BLaER1 treated with 17β-estradiol and CSF1 and Interleukin-3, amounts not matched to agents 10 nM and 100 nM (cell line): ENCODE measurements around the gene SEMA6B.

Source experiments
- H3K27ac ChIP-seq, 11 experiments: shearing (Covaris generic); formaldehyde crosslinking; 2 replicates each; pipeline ENCODE4 v1.8.1; 2022
- H3K27me3 ChIP-seq, 11 experiments: shearing (Covaris generic); formaldehyde crosslinking; 2 replicates each; pipeline ENCODE4 v1.8.1; 2022
- H3K36me3 ChIP-seq, 11 experiments: shearing (Covaris generic); formaldehyde crosslinking; 2 replicates each; pipeline ENCODE4 v1.8.1; 2022
- H3K4me1 ChIP-seq, 10 experiments: shearing (Covaris generic); formaldehyde crosslinking; 2 replicates each; pipeline ENCODE4 v1.8.1; 2022
- H3K4me2 ChIP-seq, 11 experiments: shearing (Covaris generic); formaldehyde crosslinking; 2 replicates each; pipeline ENCODE4 v1.8.1; 2022
- H3K4me3 ChIP-seq, 10 experiments: shearing (Covaris generic); formaldehyde crosslinking; 2 replicates each; pipeline ENCODE4 v1.8.1; 2022
- H3K9ac ChIP-seq, 11 experiments: shearing (Covaris generic); formaldehyde crosslinking; 2 replicates each; pipeline ENCODE4 v1.8.1; 2022
- H3K9me3 ChIP-seq, 11 experiments: shearing (Covaris generic); formaldehyde crosslinking; replicated peaks in 1 of 11; 2 replicates each; pipeline ENCODE4 v1.8.1; 2022
- H4K20me1 ChIP-seq, 11 experiments: shearing (Covaris generic); formaldehyde crosslinking; 2 replicates each; pipeline ENCODE4 v1.8.1; 2022
- Cebpa-rat ChIP-seq, 11 experiments: shearing (Covaris generic); IDR thresholded peaks; 2 replicates each; pipeline ENCODE4 v1.8.1; 2022

Gene SEMA6B

GRCh38 chr19:4516199-4516938 is 43.1 kb downstream of the SEMA6B start:
- no peaks in the 10 kb centered on the region for H3K9me3 ChIP-seq

GRCh38 chr19:4515732-4516131 is 43.8 kb downstream of the SEMA6B start:
- no peak for TF ChIP-seq Cebpa-rat (IDR thresholded peaks at IDR 0.05)
- peaks cover 0 to 26% (median 13%) of the 10 kb centered on the region in 10 experiments; a peak in 12 of 20 replicates for H3K4me1 ChIP-seq
- no peaks in the 10 kb centered on the region for H3K9me3 ChIP-seq
- no peak overlapping the region for H3K27ac ChIP-seq
- no peaks in the 10 kb centered on the region for H3K36me3 ChIP-seq
- H4K20me1 ChIP-seq = no peaks in the 10 kb centered on the region; a peak in 2 of 22 replicates
- no peak overlapping the region for H3K4me2 ChIP-seq
- no peak overlapping the region for H3K9ac ChIP-seq
- no peak overlapping the region for H3K4me3 ChIP-seq
- H3K27me3 ChIP-seq = no peaks in the 10 kb centered on the region

More at GRCh38 chr19:4516199-4516938, 43.1 kb downstream of the SEMA6B start:
- Histone ChIP-seq H3K27ac (no peak overlapping the region; a peak in 1 of 22 replicates), H3K4me2 (peak overlapping the region in 3 of 11 experiments; percentile 24 to 36 (median 32); a peak in 4 of 22 replicates), H3K4me3 (no peak overlapping the region), H3K9ac (peak overlapping the region in 2 of 11 experiments; percentile 28 to 51; a peak in 2 of 22 replicates), H3K4me1 (peaks cover 0 to 31% (median 14%) of the 10 kb centered on the region in 10 experiments; a peak in 16 of 20 replicates), H3K27me3 (no peaks in the 10 kb centered on the region), H4K20me1 (no peaks in the 10 kb centered on the region; a peak in 2 of 22 replicates), H3K36me3 (no peaks in the 10 kb centered on the region)
- peak in 1 of 11 experiments; percentile 29; a peak in 1 of 22 replicates for TF ChIP-seq Cebpa-rat (IDR thresholded peaks at IDR 0.05)

GRCh38 chr19:4513248-4513647 is 46.2 kb downstream of the SEMA6B start:
- Histone ChIP-seq H3K27ac (no peak overlapping the region), H3K4me1 (peaks cover 0 to 18% (median 13%) of the 10 kb centered on the region in 10 experiments; a peak in 12 of 20 replicates), H4K20me1 (no peaks in the 10 kb centered on the region; a peak in 2 of 22 replicates), H3K36me3 (peaks cover 0 to 3% (median 0%) of the 10 kb centered on the region in 11 experiments; a peak in 1 of 22 replicates), H3K4me3 (no peak overlapping the region), H3K4me2 (no peak overlapping the region), H3K9ac (no peak overlapping the region), H3K27me3 (no peaks in the 10 kb centered on the region), H3K9me3 (no peaks in the 10 kb centered on the region; a peak in 1 of 22 replicates)
- no peak for TF ChIP-seq Cebpa-rat (IDR thresholded peaks at IDR 0.05)

GRCh38 chr19:4512070-4512469 is 47.4 kb downstream of the SEMA6B start:
- no peak for TF ChIP-seq Cebpa-rat (IDR thresholded peaks at IDR 0.05)
- peaks cover 0 to 8% (median 0%) of the 10 kb centered on the region in 11 experiments; a peak in 3 of 22 replicates for H3K36me3 ChIP-seq
- peaks cover 4 to 20% (median 9%) of the 10 kb centered on the region in 10 experiments; a peak in 19 of 20 replicates for H3K4me1 ChIP-seq
- no peak overlapping the region for H3K9ac ChIP-seq
- H3K27me3 ChIP-seq = no peaks in the 10 kb centered on the region
- H3K9me3 ChIP-seq = no peaks in the 10 kb centered on the region; a peak in 1 of 22 replicates
- H3K27ac ChIP-seq = no peak overlapping the region
- H3K4me2 ChIP-seq = no peak overlapping the region
- H4K20me1 ChIP-seq = no peaks in the 10 kb centered on the region; a peak in 2 of 22 replicates
- H3K4me3 ChIP-seq = no peak overlapping the region

- Histone ChIP-seq H3K9me3 (no peaks in the 10 kb centered on the region; a peak in 1 of 22 replicates), H3K36me3 (peaks cover 0 to 13% (median 0%) of the 10 kb centered on the region in 11 experiments; a peak in 4 of 22 replicates), H3K27me3 (no peaks in the 10 kb centered on the region), H4K20me1 (no peaks in the 10 kb centered on the region; a peak in 1 of 22 replicates), H3K9ac (no peak overlapping the region), H3K27ac (no peak overlapping the region), H3K4me1 (peaks cover 3 to 26% (median 10%) of the 10 kb centered on the region in 10 experiments), H3K4me3 (no peak overlapping the region), H3K4me2 (no peak overlapping the region)
- no peak for TF ChIP-seq Cebpa-rat (IDR thresholded peaks at IDR 0.05)
Observed at GRCh38 chr19:4511300-4512054, 48.0 kb downstream of the SEMA6B start.

- H3K9me3 ChIP-seq = no peaks in the 10 kb centered on the region; a peak in 1 of 22 replicates
- TF ChIP-seq Cebpa-rat (IDR thresholded peaks at IDR 0.05) = no peak
- H3K36me3 ChIP-seq = peaks cover 0 to 19% (median 1%) of the 10 kb centered on the region in 11 experiments; a peak in 10 of 22 replicates
- H3K27me3 ChIP-seq = no peaks in the 10 kb centered on the region
- H3K4me2 ChIP-seq = no peak overlapping the region
- H3K27ac ChIP-seq = no peak overlapping the region
- H3K9ac ChIP-seq = no peak overlapping the region
- no peaks in the 10 kb centered on the region; a peak in 1 of 22 replicates for H4K20me1 ChIP-seq
- no peak overlapping the region for H3K4me3 ChIP-seq
- peaks cover 0 to 34% (median 16%) of the 10 kb centered on the region in 10 experiments; a peak in 18 of 20 replicates for H3K4me1 ChIP-seq
Observed at GRCh38 chr19:4510435-4511255, 48.8 kb downstream of the SEMA6B start.

- no peak overlapping the region for H3K9ac ChIP-seq
- TF ChIP-seq Cebpa-rat (IDR thresholded peaks at IDR 0.05) = no peak
- H3K27me3 ChIP-seq = no peaks in the 10 kb centered on the region
- no peaks in the 10 kb centered on the region; a peak in 1 of 22 replicates for H3K9me3 ChIP-seq
- peaks cover 0 to 32% (median 9%) of the 10 kb centered on the region in 11 experiments; a peak in 13 of 22 replicates for H3K36me3 ChIP-seq
- peaks cover 16 to 54% (median 34%) of the 10 kb centered on the region in 10 experiments for H3K4me1 ChIP-seq
- H3K27ac ChIP-seq = no peak overlapping the region
- H4K20me1 ChIP-seq = peaks cover 0 to 16% (median 9%) of the 10 kb centered on the region in 11 experiments; a peak in 15 of 22 replicates
- no peak overlapping the region for H3K4me3 ChIP-seq
- no peak overlapping the region for H3K4me2 ChIP-seq
Observed at GRCh38 chr19:4508698-4509097, 50.8 kb downstream of the SEMA6B start.

- Histone ChIP-seq H3K4me2 (no peak overlapping the region), H3K9me3 (no peaks in the 10 kb centered on the region; a peak in 1 of 22 replicates)
Observed at GRCh38 chr19:4507804-4508203, 51.7 kb downstream of the SEMA6B start.

More at GRCh38 chr19:4507804-4508203, 51.7 kb downstream of the SEMA6B start:
- H3K9ac ChIP-seq = no peak overlapping the region
- peaks cover 25 to 63% (median 41%) of the 10 kb centered on the region in 10 experiments for H3K4me1 ChIP-seq
- peaks cover 0 to 32% (median 9%) of the 10 kb centered on the region in 11 experiments; a peak in 14 of 22 replicates for H3K36me3 ChIP-seq
- H4K20me1 ChIP-seq = peaks cover 0 to 25% (median 15%) of the 10 kb centered on the region in 11 experiments; a peak in 16 of 22 replicates
- no peaks in the 10 kb centered on the region for H3K27me3 ChIP-seq
- no peak for TF ChIP-seq Cebpa-rat (IDR thresholded peaks at IDR 0.05)
- H3K4me3 ChIP-seq = no peak overlapping the region
- H3K27ac ChIP-seq = no peak overlapping the region
